ENCODE results near the gene TCAP.

GRCh38 chr17:39639043-39639442 is 26.1 kb upstream of the TCAP start:
- no peak for TF ChIP-seq CTCF (IDR thresholded peaks at IDR 0.05; ENCODE audit: low read depth, low read length)
- TF ChIP-seq EZH2phosphoT487 (IDR thresholded peaks at IDR 0.05; ENCODE audit: low read depth), result no peak

Data from OCI-LY3 (cell line).